Muscle of arm (tissue), 12 donors: ENCODE results near the gene TMEM237. TPM values are rescaled to one million over a fixed set of nuclear protein-coding genes. Genes with fewer than 3 reads are reported as not detected.

Experiments used
- polyA plus RNA-seq, 12 donors: library from polyadenylated mRNA; unstranded; fragments of 120-200 nt; gene quantifications; one replicate each; pipeline ENCODE4 v1.2.1, GENCODE V29; 2013; ENCODE audit not compliant: insufficient read length in 12 of 12

Gene TMEM237
- polyA plus RNA-seq, 12 donors: 29.4 to 55.6 (median 39.4) TPM; not detected in 1

Other genes starting within 250 kb of the TMEM237 start
- 10 to 100 TPM in 11 of 12 donors, not detected in 1; 18.5 to 37.3 (median 33.1) TPM for gene TRAK2, start 192.0 kb downstream of the TMEM237 start, polyA plus RNA-seq
- gene STRADB, start 191.8 kb downstream of the TMEM237 start, polyA plus RNA-seq: 10 to 100 TPM in 11 of 12 donors, not detected in 1; 37.0 to 64.8 (median 58.5) TPM
- gene MPP4, start 55.1 kb upstream of the TMEM237 start, polyA plus RNA-seq: under 1 TPM in 9 of 12 donors, not detected in 3; 0.08 to 0.39 (median 0.17) TPM
- gene ALS2, start 137.4 kb upstream of the TMEM237 start, polyA plus RNA-seq: 10 to 100 TPM in 11 of 12 donors, not detected in 1; 14.2 to 23.1 (median 17.9) TPM
- gene CDK15, start 163.0 kb upstream of the TMEM237 start, polyA plus RNA-seq: 1 to 10 TPM in 8 of 12 donors, under 1 TPM in 2, not detected in 2; 0.71 to 2.1 (median 1.5) TPM